ENCODE data around the gene PLCE1.
"Not testable (repeated sequence)": the region's sequence is repeated elsewhere in the genome, so short reads cannot be mapped to it uniquely, and the experiment has no call there.

The PLCE1 gene

DNA sequence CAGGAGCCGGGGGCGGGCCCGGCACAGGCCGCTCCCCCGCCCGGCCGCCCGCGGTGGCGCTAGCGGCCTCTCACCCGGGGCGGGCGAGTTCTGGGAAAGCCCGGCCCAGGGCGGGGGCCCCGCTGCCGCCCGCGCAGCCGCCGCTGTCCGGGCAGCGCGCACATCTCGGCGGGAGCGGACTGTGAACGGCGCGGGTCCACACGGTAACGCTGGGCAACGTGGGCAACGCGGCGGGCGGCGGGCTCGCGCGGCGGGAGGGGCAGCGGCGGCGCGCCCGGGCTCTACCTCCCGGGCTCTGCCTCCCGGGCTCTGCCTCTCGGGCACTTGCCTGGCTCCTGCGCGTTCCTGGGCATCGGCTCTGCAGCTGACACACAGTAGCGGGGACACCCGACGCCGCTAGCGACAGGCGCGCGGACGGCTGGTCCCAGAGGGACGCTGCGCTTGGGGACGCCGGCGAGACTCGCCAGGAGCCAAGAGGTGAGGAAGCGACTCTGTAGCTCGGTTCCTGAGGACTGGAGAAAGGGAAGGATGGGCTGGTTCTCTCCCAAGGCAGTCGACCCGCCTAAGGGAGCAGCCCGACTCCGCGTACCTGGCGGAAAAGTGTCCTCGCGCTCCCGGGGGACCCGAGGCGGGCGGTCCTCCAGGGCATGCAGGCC lies at the start of gene PLCE1:
TSS of gene PLCE1 (plus strand) at position 150 of the 656 bp plus-strand sequence. CDS start 37,116 bp downstream, outside the sequence.
- DNase-seq: no peak

DNA sequence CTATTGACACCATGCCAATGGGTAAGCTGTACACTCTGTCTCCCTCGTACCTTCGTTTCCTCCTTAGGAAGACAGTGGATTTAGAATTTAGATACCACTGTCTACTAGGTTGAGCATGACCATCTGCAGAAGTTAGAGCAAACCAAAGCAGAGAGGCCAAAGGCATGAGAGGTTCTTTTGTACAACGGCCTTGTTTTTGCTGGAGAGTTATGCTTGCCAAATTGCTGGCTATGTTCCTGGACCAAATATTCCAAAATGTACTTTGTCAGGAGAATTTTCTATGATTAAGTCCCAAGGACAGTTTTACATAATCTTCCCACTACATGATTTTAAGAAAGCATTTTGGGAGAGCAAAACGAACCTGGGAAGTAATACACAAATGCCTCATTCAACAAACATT lies 47.9 kb upstream of the PLCE1 start:
- DNase-seq: no peak

DNA sequence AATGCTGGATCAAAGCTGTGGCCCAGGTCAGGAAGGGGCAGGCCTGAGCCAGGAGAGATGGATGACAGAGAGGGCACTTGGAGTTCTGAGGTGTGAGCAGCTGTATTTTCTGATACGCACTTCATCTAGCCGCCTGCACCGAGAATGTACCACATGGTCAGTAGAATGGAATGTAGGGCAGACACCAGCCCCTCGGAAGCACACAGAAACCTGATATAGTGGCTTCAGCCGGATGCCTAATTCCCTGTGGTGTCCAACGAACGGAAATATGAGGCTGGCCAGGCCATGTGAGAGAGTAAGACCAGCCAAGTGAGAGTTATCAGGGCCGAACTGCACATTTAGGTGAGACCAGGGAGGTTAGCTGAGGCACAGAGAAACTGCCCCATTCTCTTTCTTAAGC lies 46.7 kb upstream of the PLCE1 start:
- no peak for DNase-seq

DNA sequence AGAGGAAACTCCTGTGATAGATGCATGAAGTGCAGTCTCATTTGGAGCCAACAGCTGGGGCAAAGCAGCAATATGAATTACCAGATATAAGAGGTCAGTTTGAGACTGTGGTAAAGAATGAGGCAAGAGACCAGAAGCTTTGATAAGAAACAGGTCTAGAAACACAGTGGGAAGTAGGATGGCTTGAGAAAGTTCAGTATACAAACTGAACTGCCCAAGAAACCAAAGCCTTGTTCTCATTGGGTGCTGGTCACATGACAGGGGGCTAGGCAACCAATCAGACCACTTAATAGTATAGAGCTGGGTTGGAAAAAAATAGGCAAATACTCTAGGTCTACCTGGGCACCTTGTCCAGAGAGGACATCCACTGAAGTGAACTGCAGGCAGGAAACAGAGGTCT lies 46.2 kb upstream of the PLCE1 start:
- DNase-seq: no peak

DNA sequence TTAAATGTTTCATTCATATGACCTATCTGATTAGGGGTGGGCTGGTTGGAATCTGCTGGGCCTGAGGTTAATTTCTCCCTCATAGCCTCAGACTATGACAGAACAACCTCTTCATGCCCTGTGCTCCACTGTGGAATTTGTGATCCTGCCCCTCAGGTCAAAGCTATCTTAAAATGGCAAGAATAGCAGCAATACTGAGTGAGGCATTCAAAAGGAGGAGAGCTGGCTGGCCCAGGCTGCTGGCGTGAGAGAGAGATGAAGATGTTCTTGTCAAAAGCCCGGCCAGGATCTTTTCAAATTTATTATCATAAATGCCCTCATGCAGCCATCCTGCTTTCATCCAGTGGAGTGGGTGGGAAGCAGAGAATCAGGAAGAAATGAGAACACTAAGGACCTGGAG lies 41.8 kb upstream of the PLCE1 start:
- no peak for DNase-seq

DNA sequence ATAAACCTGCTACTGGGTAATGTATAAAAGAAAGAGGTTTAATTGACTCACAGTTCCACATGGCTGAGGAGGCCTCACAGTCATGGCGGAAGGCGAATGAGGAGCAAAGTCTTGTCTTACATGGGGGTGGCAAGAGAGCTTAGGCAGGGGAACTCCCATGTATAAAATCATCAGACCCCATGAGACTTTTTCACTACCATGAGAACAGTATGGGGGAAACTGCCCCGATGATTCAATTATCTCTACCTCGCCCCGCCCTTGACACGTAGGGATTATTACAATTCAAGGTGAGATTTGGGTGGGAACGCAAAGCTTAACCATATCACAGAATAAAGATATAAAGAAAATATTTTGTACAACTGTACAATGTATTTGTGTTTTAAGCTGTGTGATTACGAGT lies 39.4 kb upstream of the PLCE1 start:
- DNase-seq: no peak

DNA sequence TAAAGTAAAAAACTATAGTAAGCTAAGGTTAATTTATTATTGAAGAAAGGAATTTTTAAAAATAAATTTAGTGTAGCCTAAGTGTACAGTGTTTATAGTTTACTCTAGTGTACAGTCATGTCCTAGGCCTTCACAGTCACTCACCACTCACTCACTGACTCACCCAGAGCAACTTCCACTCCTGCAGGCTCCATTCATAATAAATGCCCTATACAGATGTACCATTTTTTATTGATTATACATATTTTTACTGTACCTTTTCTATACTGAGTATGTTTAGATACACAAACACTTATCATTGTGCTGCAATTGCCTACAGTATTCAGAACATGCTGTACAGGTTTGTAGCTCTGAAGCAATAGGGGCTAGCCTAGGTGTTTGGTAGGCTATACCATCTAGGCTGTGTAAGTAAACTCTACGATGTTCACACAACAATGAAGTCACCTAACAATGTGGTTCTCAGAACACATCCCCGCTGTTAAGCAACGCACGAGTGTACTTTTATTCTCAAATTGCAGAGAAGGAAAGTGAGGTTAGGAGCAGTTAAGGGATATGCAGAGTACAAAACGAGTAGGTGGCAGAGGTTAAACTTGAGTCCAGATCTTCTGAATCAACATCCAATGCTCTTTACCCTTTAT lies 38.9 kb upstream of the PLCE1 start:
- no peak for DNase-seq

DNA sequence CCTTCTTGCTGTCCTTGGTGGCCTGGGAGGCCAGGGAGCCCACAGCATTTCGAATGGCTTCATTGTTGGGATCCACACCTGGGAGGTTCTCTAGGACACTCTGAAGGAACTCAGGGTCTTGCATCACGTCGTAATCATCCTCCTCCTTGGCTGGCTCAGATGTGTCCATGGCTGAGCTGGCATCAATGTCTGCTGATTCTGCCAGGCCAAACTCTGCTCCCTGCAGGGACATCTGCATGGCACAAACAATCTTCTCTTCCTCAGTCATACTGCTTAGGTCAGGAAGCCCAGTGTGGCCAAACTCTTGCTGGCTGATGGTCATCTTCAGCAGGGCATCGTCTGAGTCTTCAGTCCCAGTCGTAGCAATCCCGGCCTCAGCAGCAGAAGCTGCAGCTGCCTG lies 34.9 kb upstream of the PLCE1 start:
- no peak for DNase-seq

DNA sequence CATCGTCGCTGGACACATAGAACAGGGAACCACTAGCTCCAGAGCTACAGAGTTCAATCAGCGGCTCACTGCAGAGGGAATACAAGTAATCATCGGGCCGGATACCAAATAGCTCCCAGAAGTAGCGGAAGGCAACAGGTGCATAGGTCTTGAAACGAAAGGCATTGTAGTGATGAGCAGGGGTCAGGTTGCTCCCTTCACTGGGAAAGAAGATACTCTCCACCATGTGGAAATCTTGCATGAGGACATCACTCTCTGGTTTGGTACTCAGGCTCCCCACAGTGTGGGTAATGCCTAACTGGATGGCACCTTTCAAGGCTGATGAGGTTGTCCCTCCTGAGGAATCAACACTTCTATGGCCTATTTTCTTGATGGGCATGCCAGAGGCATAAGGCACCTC lies 32.7 kb upstream of the PLCE1 start:
- not testable (repeated sequence) for DNase-seq

DNA sequence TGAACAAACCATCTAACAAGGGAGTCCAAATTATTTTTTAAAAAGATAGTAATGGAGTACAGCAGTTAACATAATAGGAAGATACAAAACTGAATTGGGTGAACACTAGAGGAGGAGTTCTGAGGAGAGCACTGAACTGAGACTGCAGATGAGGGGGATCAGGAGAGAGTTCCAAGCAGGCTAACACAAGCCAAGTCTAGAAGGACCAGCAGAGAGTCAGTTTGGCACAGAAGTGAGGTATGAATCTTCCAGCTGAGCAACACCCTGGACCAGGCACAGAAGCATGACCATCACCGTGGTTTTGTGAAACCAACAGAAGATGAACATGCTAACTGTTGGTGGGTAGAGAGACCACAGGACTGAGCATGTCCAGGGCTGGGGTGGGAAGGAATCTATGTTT lies 30.8 kb upstream of the PLCE1 start:
- DNase-seq: no peak

DNA sequence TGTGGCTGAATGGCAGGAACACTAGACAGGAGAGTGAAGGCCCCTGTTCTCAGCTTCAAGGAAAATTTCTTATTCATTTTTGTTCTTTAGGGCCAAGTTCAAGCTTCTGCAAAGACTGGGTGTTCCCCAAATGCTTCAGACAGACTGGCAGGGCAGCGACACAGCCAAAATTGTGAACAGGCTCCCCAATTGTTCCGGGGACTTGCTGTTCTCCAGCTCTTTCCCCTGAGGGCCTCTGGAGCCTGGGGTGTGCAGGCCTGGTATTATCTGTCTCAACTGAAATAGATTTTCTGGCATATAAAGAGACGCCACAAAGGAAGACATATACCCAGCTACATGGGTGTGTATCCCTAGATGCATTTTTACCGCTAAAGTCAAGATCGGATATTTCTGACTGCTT lies 30.3 kb upstream of the PLCE1 start:
- DNase-seq: no peak

DNA sequence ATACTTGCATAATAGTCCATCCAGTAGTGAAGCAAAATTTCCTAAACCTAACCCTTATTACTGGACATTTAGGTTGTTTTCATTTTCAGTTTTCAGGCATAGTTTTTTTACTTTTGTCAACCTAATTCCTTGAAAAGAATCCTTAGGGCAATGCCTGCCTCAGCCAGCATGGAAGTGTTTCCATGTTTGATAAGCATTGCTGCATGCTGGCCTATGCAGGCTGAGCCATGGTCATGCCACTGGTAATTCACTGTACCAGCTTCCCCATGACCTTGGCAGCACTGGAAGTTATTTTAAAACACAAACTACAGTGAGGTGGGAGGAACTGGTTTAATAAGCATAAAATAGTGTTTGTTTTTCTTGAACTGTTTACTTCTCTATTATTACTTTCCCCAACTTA lies 27.8 kb upstream of the PLCE1 start:
- no peak for DNase-seq

DNA sequence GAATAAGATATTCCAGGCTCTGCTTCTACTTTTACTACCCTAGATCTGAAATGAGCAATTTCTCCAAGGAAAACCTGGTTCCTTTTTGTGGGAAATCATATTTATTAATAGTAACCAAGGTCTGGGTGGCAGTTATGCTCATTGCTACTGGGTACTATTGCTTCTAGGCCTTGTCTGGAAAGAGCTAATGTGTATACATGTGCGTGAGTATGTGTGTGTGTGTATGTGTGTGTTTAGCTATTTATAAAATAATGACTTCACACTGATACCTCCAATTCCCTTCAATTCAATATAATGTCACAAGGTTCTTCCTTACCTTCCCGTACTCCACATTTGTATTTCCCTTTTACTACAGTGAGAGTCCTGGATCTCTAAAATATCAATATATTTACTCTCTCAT lies 26.0 kb upstream of the PLCE1 start:
- DNase-seq: no peak

DNA sequence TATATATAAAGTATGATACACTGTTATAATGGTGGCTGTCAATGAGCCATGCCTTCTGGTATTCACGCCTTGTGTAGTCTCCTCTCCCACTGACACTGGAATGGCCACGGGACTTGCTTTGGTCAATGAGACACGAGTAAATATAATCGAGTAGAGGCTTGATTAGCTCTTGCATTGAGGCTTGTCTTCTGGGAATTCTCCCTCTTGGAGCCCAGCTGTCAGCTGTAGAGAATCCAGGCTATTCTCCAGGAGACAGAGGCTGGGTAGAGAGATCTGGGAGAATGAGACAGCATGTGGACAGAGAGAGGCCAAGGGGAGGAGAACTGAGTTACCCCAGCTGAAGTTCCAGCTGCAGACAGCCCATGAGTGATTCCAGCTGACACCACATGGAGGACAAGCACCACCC lies 25.2 kb upstream of the PLCE1 start:
- no peak for DNase-seq

DNA sequence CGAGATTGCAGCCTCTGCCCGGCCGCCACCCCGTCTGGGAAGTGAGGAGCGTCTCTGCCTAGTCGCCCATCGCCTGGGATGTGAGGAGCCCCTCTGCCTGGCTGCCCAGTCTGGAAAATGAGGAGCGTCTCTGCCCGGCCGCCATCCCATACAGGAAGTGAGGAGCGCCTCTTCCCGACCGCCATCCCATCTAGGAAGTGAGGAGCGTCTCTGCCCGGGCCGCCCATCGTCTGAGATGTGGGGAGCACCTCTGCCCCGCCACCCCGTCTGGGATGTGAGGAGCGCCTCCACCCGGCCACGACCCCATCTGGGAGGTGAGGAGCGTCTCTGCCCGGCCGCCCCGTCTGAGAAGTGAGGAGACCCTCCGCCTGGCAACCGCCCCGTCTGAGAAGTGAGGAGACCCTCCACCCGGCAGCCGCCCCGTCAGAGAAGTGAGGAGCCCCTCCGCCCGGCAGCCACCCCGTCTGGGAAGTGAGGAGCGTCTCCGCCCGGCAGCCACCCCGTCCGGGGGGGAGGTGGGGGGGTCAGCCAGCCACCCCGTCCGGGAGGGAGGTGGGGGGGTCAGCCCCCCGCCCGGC lies 23.2 kb upstream of the PLCE1 start:
- not testable (repeated sequence) for DNase-seq

DNA sequence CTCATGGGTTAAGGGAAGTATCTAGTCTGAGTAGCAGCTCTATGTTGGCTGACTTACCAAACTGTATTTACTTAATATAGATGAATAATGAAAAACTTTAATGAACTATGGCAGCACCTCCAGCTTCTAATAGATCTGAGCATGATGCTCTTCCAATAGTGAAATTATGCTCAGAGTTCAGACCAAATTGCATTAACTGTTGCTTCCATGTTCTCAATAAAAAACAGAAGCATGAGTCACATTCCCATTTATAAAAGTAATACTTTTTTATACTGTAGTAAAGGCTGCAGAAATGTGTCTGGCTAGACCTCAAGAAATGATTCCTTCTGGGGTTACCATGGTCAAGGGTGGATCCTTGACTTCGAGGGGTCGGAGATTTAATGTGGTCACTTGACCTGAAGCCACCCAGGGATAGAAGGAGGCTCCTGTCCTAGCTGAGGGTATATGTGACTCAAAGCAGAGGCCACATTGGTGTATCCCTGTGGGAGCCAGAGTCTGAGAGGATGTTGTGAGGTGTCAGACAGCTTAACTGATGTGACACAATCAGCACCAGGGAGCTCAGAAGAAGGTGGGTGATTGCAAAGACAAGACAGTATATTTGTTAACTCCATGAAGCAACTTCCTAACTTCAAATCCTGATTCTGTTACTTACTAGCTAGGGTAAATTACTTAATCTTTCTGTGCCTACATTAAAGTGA lies 19.8 kb upstream of the PLCE1 start:
- no peak for DNase-seq

DNA sequence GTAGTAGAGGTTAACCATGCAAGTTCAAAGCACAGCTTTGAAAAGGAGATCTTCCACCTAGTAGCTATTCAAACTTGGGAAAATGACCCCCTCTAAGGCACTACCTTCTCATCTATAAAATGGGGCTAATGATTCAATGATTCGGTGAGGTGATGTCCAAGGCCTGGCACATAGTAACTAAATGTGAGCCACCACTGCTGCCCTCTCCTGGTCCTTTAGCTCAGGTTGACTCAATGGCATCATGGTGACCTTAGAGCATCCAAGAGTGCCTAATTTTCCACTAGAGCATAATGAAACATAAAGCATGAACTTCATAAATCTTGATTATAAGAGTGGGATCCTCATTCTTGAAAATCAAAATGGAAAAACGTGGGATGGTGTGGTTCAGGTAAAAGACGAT lies 16.3 kb upstream of the PLCE1 start:
- DNase-seq: no peak

DNA sequence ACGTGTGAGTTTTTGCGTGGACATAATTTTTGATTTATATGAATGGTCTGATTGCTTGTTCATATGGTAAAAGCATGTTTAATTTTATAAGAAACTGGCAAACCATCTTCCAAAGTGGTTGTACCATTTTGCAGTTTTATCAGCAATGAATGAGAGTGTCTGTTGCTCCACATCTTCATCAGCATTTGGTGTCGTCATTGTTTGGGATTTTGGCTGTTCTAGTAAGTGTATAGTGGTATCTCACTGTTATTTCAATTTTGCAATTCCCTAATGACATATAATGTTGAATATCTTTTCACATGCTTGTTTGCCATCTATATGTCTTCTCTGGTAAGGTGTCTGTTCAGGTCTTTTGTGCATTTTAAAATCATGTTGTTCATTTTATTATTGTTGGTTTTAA lies 13.2 kb upstream of the PLCE1 start:
- DNase-seq: no peak

DNA sequence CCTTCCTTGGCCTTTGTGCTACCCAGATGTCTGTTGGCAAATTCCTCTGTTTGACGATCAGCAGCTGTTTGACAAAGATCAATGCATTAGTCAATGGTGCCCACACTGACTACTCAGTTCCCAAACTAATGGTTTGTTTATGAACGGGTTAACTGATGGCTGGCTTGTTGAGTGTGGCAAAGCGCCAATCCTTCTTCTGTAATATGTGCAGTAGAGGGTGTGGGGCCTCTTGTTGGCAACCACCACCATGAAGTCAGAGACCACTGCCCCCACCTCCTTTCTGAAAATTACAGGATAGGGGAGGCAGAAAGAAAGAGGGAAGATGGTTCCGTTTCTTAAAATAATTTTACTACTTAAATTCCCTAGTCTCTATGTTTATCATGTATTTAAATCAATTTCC lies 2.6 kb upstream of the PLCE1 start:
- DNase-seq: no peak

DNA sequence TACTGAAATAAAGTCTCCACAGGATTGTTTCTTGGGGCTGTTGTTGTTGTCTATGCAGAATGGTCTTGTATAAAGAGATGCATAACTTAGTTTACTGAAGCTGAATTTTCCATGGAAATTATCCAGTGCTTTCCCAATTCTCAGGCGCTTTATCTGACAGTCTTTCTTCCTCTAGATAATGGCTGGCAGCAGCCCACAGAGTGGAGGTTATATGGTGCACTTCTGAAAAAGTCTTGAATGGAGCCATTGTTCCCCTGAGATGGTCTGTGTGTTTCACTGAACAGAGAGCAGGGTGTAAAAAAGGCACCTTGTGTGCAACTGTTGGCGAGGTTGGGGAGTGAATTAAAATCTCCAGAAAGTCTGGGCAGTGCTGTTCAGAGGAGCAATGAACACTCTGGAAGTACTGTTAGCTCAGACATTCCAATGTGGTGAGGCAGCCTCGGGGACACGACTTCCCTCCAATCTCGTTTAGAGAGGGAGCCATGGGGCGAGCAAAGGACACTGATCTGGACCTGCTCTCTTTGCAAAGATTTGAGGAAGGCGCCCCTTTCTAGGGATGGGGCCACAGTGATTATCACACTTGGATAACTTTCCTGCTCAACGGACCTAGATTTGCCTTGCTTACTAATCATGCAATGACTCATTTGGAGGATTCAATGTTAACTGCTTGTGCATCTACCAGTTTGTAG lies 2.0 kb upstream of the PLCE1 start:
- no peak for DNase-seq

DNA sequence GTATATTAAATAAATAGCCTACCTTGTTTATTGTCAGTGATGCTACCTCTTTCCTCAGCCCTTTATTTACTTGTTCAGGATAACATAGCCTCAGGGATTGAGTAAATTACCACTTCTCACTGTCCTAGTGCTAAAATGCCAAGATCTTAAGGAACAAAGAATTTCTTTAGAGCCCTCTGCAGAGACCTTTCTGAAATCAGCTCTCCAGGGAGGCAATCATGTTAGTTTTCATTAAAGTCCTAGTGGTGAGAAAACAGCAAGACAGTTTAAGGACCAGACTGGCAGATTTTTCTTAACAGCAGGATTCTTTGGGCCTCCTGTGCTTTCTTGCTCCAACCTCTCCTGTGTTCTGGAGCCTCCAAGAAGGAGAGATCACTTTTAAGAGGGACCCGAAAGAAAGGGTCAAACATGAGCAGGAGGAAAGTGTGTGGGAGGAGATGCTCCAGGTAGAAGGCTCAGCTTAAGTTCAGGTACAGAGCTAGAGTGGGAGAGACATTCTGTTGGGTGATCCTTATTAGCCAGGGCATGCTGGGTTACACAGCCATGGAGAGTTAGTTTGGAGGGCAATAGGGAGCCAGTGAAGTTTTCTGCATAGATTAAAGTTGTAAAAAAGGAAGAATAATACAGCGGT lies 1.2 kb upstream of the PLCE1 start:
- DNase-seq: no peak

DNA sequence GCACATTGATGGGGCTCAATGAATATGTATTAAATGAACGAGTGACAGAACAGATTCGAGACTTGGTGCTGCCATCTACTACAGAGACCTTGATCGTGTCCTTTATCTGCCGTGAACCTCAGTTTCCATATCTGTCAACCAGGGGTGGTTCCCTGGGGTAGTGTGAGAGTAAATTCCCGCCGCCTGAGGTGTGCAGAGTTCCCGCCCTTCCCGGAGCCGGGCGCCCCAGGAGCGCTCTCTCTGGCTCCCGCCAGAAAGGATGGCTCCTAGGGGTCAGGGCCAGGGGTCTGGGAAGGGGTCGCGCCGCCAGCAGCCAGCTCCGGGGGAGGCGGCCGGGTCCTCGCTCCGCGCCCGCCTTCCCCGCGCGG lies 333 bp upstream of the PLCE1 start:
- DNase-seq: no peak

DNA sequence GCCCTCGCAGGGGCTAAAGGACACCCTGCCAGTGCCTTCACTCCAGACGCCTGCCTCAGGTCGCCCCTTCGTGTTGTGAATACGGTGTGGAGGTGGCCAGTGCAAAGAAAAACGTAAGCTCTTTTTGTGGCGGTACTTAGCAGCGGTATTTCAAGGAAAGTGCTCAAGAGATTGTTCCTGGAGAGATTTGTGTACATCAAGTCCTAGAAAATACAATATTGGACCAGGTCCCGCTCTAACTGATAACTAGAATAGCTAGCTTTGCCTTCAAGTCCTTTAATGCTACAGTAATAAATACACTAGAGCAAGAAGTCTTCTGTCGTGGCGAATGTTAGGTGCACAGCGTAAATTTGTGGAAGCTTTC lies 689 bp downstream of the PLCE1 start:
- no peak for DNase-seq
